ENCODE data around the gene FN3KRP. TPM values are rescaled to one million over a fixed set of nuclear protein-coding genes. Genes with fewer than 3 reads are reported as not detected.

The FN3KRP gene
- total and polyA plus RNA-seq, 10 of the 15 experiments (the other 5 are each of a cell fraction or from before 2014, with no cell fraction given), result 1.8 to 50.5 (median 26.5) TPM

GRCh38 chr17:82687871-82688270, 28.6 kb upstream of the FN3KRP start:
- H2AFZ ChIP-seq (ENCODE audit: control insufficient read depth, low read depth, low read length), result no peak overlapping the region

More at GRCh38 chr17:82687871-82688270, 28.6 kb upstream of the FN3KRP start:
- ChIA-PET POLR2A (no interaction called here), CTCF (no interaction called here), RAD21 (ENCODE audit: unreplicated experiment) (no interaction called here), SMC1A (ENCODE audit: uncharacterized antibody, unreplicated experiment) (interaction anchor here (1.0 to 1.2 kb wide), 2 partner anchors 20 to 39 kb away, joined by 3 to 5 read pairs; no protein-coding TSS in a partner anchor)
- Histone ChIP-seq H3K4me2 (ENCODE audit: control insufficient read depth, insufficient read depth) (no peak overlapping the region), H3K27ac (ENCODE audit: control insufficient read depth, insufficient read depth) (no peak overlapping the region), H3K79me2 (ENCODE audit: control insufficient read depth, insufficient read depth, low read length) (no peaks in the 10 kb centered on the region), H3K4me1 (ENCODE audit: control insufficient read depth, insufficient read depth, low read length) (no peaks in the 10 kb centered on the region), H3K9me3 (replicated peaks; ENCODE audit: control insufficient read depth, insufficient read depth, low read length) (no peaks in the 10 kb centered on the region), H3K27me3 (replicated peaks in 1 of 2; ENCODE audit: control insufficient read depth in 2 of 2, insufficient read depth in 2 of 2, low read length in 1 of 2) (no peaks in the 10 kb centered on the region), H3K9ac (ENCODE audit: control insufficient read depth, insufficient read depth, low read length) (no peak overlapping the region), H3K4me3 (no peak overlapping the region), H3K36me3 (ENCODE audit: control insufficient read depth in 2 of 2, insufficient read depth in 2 of 2, low read length in 1 of 2) (no peaks in the 10 kb centered on the region), H4K20me1 (ENCODE audit: control insufficient read depth, insufficient read depth) (no peaks in the 10 kb centered on the region)
- DNase-seq (ENCODE audit: low read depth, low spot score) (no peak), ATAC-seq (no peak), FAIRE-seq (no peak)
- TF ChIP-seq FOXK2 (IDR thresholded peaks at IDR 0.05), result no peak
- TF ChIP-seq PAX5 (IDR thresholded peaks at IDR 0.05; ENCODE audit: borderline replicate concordance, low read depth, low read length), result no peak
- no peak for TF ChIP-seq RFX5 (IDR thresholded peaks at IDR 0.05; ENCODE audit: low read depth, low read length)
- TF ChIP-seq, protein P1, sequence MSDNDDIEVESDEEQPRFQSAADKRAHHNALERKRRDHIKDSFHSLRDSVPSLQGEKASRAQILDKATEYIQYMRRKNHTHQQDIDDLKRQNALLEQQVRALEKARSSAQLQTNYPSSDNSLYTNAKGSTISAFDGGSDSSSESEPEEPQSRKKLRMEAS (IDR thresholded peaks at IDR 0.05; ENCODE audit: low read depth, low read length), result no peak
- no peak for TF ChIP-seq IKZF1 (conservative IDR thresholded peaks at IDR 0.05)
- no peak for TF ChIP-seq CBFB (IDR thresholded peaks at IDR 0.05; ENCODE audit: low read depth)
- TF ChIP-seq ZNF274 (IDR thresholded peaks at IDR 0.05; ENCODE audit: insufficient read depth, insufficient read length), result no peak
- no peak for TF ChIP-seq SREBF2 (IDR thresholded peaks at IDR 0.05; ENCODE audit: low read length)
- no peak for TF ChIP-seq STAT3 (IDR thresholded peaks at IDR 0.05; ENCODE audit: low read depth, low read length)
- TF ChIP-seq, protein P2, sequence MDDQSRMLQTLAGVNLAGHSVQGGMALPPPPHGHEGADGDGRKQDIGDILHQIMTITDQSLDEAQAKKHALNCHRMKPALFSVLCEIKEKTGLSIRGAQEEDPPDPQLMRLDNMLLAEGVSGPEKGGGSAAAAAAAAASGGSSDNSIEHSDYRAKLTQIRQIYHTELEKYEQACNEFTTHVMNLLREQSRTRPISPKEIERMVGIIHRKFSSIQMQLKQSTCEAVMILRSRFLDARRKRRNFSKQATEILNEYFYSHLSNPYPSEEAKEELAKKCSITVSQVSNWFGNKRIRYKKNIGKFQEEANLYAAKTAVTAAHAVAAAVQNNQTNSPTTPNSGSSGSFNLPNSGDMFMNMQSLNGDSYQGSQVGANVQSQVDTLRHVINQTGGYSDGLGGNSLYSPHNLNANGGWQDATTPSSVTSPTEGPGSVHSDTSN (IDR thresholded peaks at IDR 0.05; ENCODE audit: insufficient replicate concordance, low read depth, low read length), result no peak
- TF ChIP-seq, protein P3, sequence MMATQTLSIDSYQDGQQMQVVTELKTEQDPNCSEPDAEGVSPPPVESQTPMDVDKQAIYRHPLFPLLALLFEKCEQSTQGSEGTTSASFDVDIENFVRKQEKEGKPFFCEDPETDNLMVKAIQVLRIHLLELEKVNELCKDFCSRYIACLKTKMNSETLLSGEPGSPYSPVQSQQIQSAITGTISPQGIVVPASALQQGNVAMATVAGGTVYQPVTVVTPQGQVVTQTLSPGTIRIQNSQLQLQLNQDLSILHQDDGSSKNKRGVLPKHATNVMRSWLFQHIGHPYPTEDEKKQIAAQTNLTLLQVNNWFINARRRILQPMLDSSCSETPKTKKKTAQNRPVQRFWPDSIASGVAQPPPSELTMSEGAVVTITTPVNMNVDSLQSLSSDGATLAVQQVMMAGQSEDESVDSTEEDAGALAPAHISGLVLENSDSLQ (IDR thresholded peaks at IDR 0.05), result no peak
- no peak for TF ChIP-seq NR2C1 (IDR thresholded peaks at IDR 0.05)
- in situ Hi-C loops (cut with MboI), result no loop called here
- intact Hi-C loops (cut with micrococcal nuclease; ENCODE audit: unreplicated experiment), result no loop called here
- BruUV-seq (replicated peaks), result no TSS peak
- 67% methylated on average over 9 of the region's 9 CpGs for WGBS (ENCODE audit: insufficient coverage, insufficient replicate concordance, low lambda C conversion rate, missing lambda C conversion rate)

Data from GM12878 (cell line).